22Rv1 (cell line): ENCODE results near the gene CABP1.

Source experiments
- ZFX ChIP-seq: fragments of 450-650 bp; IDR thresholded peaks from 2 replicates; pipeline ENCODE4 v1.6.1; 2017; ENCODE audit warnings: antibody characterized with exemption, borderline replicate concordance
- TF ChIP-seq, protein P1 (sequence below): fragments of 450-650 bp; IDR thresholded peaks from 2 replicates; pipeline ENCODE4 v1.5.1; 2017; ENCODE audit warnings: mild to moderate bottlenecking

DNA sequence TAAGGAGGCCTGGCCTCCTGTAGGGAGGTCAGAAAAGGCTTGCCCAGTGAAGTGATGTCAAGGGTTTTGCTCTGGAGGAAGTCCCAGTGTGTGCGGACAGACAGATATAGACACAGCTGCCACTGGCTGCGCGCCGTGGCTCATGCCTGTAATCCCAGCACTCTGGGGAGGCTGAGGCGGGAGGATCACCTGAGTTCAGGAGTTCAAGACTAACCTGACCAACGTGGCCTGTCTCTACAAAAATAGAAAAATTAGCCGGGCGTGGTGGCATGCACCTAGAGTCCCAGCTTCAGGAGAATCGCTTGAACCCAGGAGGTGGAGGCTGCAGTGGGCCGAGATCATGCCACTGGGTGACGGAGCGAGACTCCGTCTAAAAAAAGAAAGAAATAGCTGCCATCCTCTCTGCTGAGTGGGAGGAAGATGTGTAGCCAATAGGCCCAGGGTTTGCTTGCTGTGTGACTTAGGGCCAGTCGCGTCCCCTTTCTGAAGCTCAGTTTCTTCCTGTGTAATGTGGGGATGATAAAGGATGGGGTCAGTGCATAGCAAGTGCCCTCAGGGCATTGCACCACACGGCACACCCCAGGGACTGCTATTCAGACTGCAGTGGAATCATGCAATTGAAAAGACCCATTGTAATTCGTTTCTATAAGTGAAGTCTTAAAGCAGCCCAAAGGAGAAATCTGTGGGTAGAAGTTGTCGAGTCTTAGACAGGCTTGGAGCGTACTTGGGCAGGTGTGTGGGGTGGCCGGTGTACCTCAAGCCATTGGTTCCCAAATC, 27.9 kb downstream of the CABP1 start:
- TF ChIP-seq, protein P1, sequence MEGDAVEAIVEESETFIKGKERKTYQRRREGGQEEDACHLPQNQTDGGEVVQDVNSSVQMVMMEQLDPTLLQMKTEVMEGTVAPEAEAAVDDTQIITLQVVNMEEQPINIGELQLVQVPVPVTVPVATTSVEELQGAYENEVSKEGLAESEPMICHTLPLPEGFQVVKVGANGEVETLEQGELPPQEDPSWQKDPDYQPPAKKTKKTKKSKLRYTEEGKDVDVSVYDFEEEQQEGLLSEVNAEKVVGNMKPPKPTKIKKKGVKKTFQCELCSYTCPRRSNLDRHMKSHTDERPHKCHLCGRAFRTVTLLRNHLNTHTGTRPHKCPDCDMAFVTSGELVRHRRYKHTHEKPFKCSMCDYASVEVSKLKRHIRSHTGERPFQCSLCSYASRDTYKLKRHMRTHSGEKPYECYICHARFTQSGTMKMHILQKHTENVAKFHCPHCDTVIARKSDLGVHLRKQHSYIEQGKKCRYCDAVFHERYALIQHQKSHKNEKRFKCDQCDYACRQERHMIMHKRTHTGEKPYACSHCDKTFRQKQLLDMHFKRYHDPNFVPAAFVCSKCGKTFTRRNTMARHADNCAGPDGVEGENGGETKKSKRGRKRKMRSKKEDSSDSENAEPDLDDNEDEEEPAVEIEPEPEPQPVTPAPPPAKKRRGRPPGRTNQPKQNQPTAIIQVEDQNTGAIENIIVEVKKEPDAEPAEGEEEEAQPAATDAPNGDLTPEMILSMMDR = no peak
- no peak for TF ChIP-seq ZFX
